HepG2 (cell line): ENCODE results near the gene PGS1. TPM values are rescaled to one million over a fixed set of nuclear protein-coding genes. Genes with fewer than 3 reads are reported as not detected.

Experiments
- CBX2 ChIP-seq, 2 experiments: fragments of 200-600 bp in 1 of 2; sonication (generic); formaldehyde crosslinking in 1 of 2; IDR thresholded peaks; 2 replicates each; pipeline versions ENCODE4 v1.7.0 to v1.8.1; 2018 to 2022; ENCODE audit warnings: low read depth in 2 of 2, low read length in 1 of 2, mild to moderate bottlenecking in 1 of 2, missing genetic modification reagents in 1 of 2
- CENPT ChIP-seq: sonication (generic); formaldehyde crosslinking; IDR thresholded peaks from 2 replicates; pipeline ENCODE4 v1.8.0; 2022; ENCODE audit warnings: low read depth, mild to moderate bottlenecking, moderate library complexity, missing genetic modification reagents
- CREM ChIP-seq, 2 experiments: sonication (generic) in 1 of 2; formaldehyde crosslinking in 1 of 2; IDR thresholded peaks; 2 replicates each; pipeline versions ENCODE4 v1.4.0 to v1.6.1; 2016 to 2020; ENCODE audit warnings: antibody characterized with exemption in 1 of 2, mild to moderate bottlenecking in 1 of 2, missing genetic modification reagents in 1 of 2
- DNMT1 ChIP-seq: sonication (generic); formaldehyde crosslinking; IDR thresholded peaks from 2 replicates; pipeline ENCODE4 v1.5.1; 2020; ENCODE audit warnings: mild to moderate bottlenecking, missing genetic modification reagents
- FOXM1 ChIP-seq: sonication (generic); formaldehyde crosslinking; IDR thresholded peaks from 2 replicates; pipeline ENCODE4 v1.5.0; 2020; ENCODE audit warnings: missing genetic modification reagents
- GABPB1 ChIP-seq: IDR thresholded peaks from 2 replicates; pipeline ENCODE4 v1.6.1; 2016; ENCODE audit warnings: mild to moderate bottlenecking, missing genetic modification reagents, moderate library complexity, missing compliant biosample characterization
- KLF6 ChIP-seq: IDR thresholded peaks from 2 replicates; pipeline ENCODE4 v1.8.0; 2016; ENCODE audit warnings: missing biosample characterization, missing genetic modification reagents
- LCORL ChIP-seq, 2 experiments: fragments of 450-650 bp in 1 of 2; sonication (generic) in 1 of 2; formaldehyde crosslinking in 1 of 2; IDR thresholded peaks; 2 replicates each; pipeline versions ENCODE4 v1.5.0 to v1.6.1; 2017 to 2020; ENCODE audit warnings: antibody characterized with exemption in 1 of 2, missing genetic modification reagents in 1 of 2
- MATR3 ChIP-seq: sonication (generic); formaldehyde crosslinking; IDR thresholded peaks from 2 replicates; pipeline ENCODE4 v1.4.0; 2020; ENCODE audit warnings: missing genetic modification reagents
- SMAD1 ChIP-seq: sonication (generic); formaldehyde crosslinking; IDR thresholded peaks from 2 replicates; pipeline ENCODE4 v1.4.0; 2020; ENCODE audit warnings: missing genetic modification reagents, low read depth, mild to moderate bottlenecking, borderline replicate concordance
- SUZ12 ChIP-seq: fragments of 150-350 bp; IDR thresholded peaks from 2 replicates; pipeline ENCODE4 v1.6.1; 2014; ENCODE audit warnings: low read depth, low read length
- WIZ ChIP-seq: sonication (generic); formaldehyde crosslinking; IDR thresholded peaks from 2 replicates; pipeline ENCODE4 v1.5.1; 2020; ENCODE audit warnings: mild to moderate bottlenecking, missing genetic modification reagents
- ZBTB7B ChIP-seq: sonication (generic); formaldehyde crosslinking; IDR thresholded peaks from 2 replicates; pipeline ENCODE4 v1.4.0; 2020; ENCODE audit warnings: missing genetic modification reagents
- ZFAT ChIP-seq: sonication (generic); formaldehyde crosslinking; conservative IDR thresholded peaks from 2 replicates; pipeline ENCODE4 v1.8.1; 2023; ENCODE audit warnings: missing genetic modification reagents, inconsistent platforms
- ZFP37 ChIP-seq: sonication (generic); formaldehyde crosslinking; IDR thresholded peaks from 2 replicates; pipeline ENCODE4 v1.4.0; 2020; ENCODE audit warnings: missing genetic modification reagents, borderline replicate concordance
- ZNF180 ChIP-seq: sonication (generic); formaldehyde crosslinking; IDR thresholded peaks from 2 replicates; pipeline ENCODE4 v1.4.0; 2020; ENCODE audit warnings: low read depth, missing genetic modification reagents, borderline replicate concordance
- ZNF24 ChIP-seq: fragments of 450-650 bp; IDR thresholded peaks from 2 replicates; pipeline ENCODE4 v1.6.1; 2017; ENCODE audit warnings: antibody characterized with exemption, mild to moderate bottlenecking
- ZNF552 ChIP-seq: sonication (generic); formaldehyde crosslinking; IDR thresholded peaks from 2 replicates; pipeline ENCODE4 v1.9.0; 2022; ENCODE audit warnings: missing genetic modification reagents, mild to moderate bottlenecking, borderline replicate concordance
- ZNF776 ChIP-seq: sonication (generic); formaldehyde crosslinking; IDR thresholded peaks from 2 replicates; pipeline ENCODE4 v1.4.0; 2020; ENCODE audit warnings: mild to moderate bottlenecking, missing genetic modification reagents
- ZNF777 ChIP-seq: sonication (generic); formaldehyde crosslinking; IDR thresholded peaks from 2 replicates; pipeline ENCODE4 v1.4.0; 2020; ENCODE audit warnings: missing genetic modification reagents
- polyA plus RNA-seq, 8 experiments: library from polyadenylated mRNA; depleted of rRNA in 3 of 8; stranded (reverse) in 7 of 8; unstranded in 1 of 8; fragments of >200 nt; fragmentation: Illumina TruSeq in 4 of 8; extraction: Trizol in 4 of 8; gene quantifications; 2 replicates each; pipeline versions ENCODE4 v1.2.1 to v1.2.3, GENCODE V29; 2011 to 2016; ENCODE audit warnings: low read depth in 4 of 8, missing spikeins in 1 of 8, mixed read lengths in 1 of 8; ENCODE audit not compliant: insufficient read depth in 1 of 8
- total RNA-seq, 5 experiments: library from RNA; depleted of rRNA; stranded (reverse); fragments of >200 nt; fragmentation: Illumina TruSeq; extraction: Trizol; gene quantifications; 2 replicates each; pipeline ENCODE4 v1.2.3, GENCODE V29; 2016; ENCODE audit warnings: low read depth in 1 of 5
- TF ChIP-seq, protein P1 (sequence below): sonication (generic); formaldehyde crosslinking; IDR thresholded peaks from 2 replicates; pipeline ENCODE4 v1.8.1; 2023; ENCODE audit warnings: mild to moderate bottlenecking, missing genetic modification reagents
- TF ChIP-seq, protein P2 (sequence below), 2 experiments: sonication (generic) in 1 of 2; formaldehyde crosslinking in 1 of 2; IDR thresholded peaks; 2 replicates each; pipeline versions ENCODE4 v1.4.0 to v1.6.1; 2018 to 2020; ENCODE audit warnings: missing genetic modification reagents in 2 of 2, borderline replicate concordance in 1 of 2, low read depth in 1 of 2, mild to moderate bottlenecking in 1 of 2, missing biosample characterization in 1 of 2
- TF ChIP-seq, protein P3 (sequence below): sonication (generic); formaldehyde crosslinking; IDR thresholded peaks from 2 replicates; pipeline ENCODE4 v1.4.0; 2020; ENCODE audit warnings: mild to moderate bottlenecking, missing genetic modification reagents

PGS1 gene
- total and polyA plus RNA-seq, 2 of the 13 experiments (the other 11 are each of a cell fraction or from before 2014, with no cell fraction given): 25.9 to 31.5 TPM

DNA sequence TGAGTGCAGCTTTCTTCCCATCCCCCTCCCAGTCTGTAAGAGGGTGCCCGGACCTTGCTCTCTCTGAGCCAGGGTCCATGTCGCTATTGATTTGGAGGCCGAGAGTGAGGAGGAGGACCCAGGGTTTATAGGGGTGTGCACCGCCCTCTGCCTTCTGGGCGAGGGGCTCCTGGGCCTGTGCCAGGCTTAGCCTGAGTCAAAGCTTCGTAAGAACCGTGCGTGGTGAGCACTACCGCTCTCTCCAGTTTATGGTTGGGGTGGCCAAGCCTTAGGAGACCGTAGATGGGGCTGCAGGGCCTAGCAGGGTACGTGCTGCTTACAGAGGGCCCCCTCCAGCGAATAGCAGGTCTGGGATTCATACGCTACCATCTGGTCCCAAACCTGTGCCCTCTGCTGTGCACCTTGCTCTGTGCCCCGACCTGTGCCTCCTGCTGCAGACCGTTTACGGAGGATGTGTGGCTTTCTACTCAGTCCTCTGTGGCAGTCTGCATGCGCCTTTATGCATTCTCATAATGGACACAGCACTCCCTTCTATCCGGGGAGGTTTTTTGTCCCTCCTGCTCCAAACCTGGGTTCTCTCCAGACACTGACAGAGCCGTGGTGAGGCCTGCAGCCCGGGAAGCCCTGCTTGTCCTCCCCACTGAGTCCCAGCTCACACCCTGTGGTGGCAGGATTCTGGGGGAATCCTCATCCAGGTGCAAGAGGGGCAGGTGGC, 54.7 kb downstream of the PGS1 start (continued):
- TF ChIP-seq, protein P1, sequence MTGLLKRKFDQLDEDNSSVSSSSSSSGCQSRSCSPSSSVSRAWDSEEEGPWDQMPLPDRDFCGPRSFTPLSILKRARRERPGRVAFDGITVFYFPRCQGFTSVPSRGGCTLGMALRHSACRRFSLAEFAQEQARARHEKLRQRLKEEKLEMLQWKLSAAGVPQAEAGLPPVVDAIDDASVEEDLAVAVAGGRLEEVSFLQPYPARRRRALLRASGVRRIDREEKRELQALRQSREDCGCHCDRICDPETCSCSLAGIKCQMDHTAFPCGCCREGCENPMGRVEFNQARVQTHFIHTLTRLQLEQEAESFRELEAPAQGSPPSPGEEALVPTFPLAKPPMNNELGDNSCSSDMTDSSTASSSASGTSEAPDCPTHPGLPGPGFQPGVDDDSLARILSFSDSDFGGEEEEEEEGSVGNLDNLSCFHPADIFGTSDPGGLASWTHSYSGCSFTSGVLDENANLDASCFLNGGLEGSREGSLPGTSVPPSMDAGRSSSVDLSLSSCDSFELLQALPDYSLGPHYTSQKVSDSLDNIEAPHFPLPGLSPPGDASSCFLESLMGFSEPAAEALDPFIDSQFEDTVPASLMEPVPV: no peak
- TF ChIP-seq ZNF180 (CRISPR knock-in tag) (no peak), SUZ12 (no peak), ZNF24 (no peak), SMAD1 (CRISPR knock-in tag) (peak; percentile 46; the same call in 1 of the 2 replicates), DNMT1 (peak; percentile 94), LCORL (IDR thresholded peaks at IDR 0.05) (no peak), LCORL (CRISPR knock-in tag; IDR thresholded peaks at IDR 0.05) (peak; percentile 54; the same call in 1 of the 2 replicates), ZNF777 (no peak), ZFP37 (no peak), ZNF776 (peak; percentile 71; the same call in 1 of the 2 replicates), ZBTB7B (0 out of 2 replicates have a peak, but pooled peaks have one; percentile 57), WIZ (CRISPR knock-in tag) (0 out of 2 replicates have a peak, but pooled peaks have one; percentile 52), FOXM1 (no peak), ZFAT (CRISPR knock-in tag) (no peak), ZNF552 (CRISPR knock-in tag) (no peak), CENPT (no peak), KLF6 (CRISPR knock-in tag) (no peak), MATR3 (CRISPR knock-in tag) (no peak), GABPB1 (no peak), CBX2 (IDR thresholded peaks at IDR 0.05; ENCODE audit: low read depth, low read length) (no peak), CBX2 (CRISPR knock-in tag; IDR thresholded peaks at IDR 0.05; ENCODE audit: low read depth) (no peak), CREM (IDR thresholded peaks at IDR 0.05) (peak; percentile 40; the same call in 1 of the 2 replicates), CREM (CRISPR knock-in tag; IDR thresholded peaks at IDR 0.05) (no peak)
- TF ChIP-seq, protein P2, sequence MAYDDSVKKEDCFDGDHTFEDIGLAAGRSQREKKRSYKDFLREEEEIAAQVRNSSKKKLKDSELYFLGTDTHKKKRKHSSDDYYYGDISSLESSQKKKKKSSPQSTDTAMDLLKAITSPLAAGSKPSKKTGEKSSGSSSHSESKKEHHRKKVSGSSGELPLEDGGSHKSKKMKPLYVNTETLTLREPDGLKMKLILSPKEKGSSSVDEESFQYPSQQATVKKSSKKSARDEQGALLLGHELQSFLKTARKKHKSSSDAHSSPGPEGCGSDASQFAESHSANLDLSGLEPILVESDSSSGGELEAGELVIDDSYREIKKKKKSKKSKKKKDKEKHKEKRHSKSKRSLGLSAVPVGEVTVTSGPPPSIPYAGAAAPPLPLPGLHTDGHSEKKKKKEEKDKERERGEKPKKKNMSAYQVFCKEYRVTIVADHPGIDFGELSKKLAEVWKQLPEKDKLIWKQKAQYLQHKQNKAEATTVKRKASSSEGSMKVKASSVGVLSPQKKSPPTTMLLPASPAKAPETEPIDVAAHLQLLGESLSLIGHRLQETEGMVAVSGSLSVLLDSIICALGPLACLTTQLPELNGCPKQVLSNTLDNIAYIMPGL (CRISPR knock-in tag; IDR thresholded peaks at IDR 0.05; ENCODE audit: borderline replicate concordance in 1 of 2, low read depth in 1 of 2): no peak
- TF ChIP-seq, protein P3, sequence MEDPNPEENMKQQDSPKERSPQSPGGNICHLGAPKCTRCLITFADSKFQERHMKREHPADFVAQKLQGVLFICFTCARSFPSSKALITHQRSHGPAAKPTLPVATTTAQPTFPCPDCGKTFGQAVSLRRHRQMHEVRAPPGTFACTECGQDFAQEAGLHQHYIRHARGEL (CRISPR knock-in tag): 0 out of 2 replicates have a peak, but pooled peaks have one; percentile 13
